COLO829 (cell line): ENCODE measurements around the gene HHATL.
A peak's percentile ranks its signal among the peaks of the same experiment; 100 is the strongest.

ENCODE experiments used
- DNase-seq: peaks from one replicate; pipeline ENCODE4 v3.0.0; 2012; ENCODE audit warnings: low spot score

The HHATL gene

GRCh38 chr3:42712688-42713372 lies 10.2 kb upstream of the HHATL start:
- DNase-seq = no peak

GRCh38 chr3:42712344-42712648 lies 9.7 kb upstream of the HHATL start:
- DNase-seq = no peak

- DNase-seq = no peak
Observed at GRCh38 chr3:42711491-42712343, 9.1 kb upstream of the HHATL start.

GRCh38 chr3:42710323-42711021 lies 7.9 kb upstream of the HHATL start:
- no peak for DNase-seq

GRCh38 chr3:42709621-42710020 lies 7.0 kb upstream of the HHATL start:
- no peak for DNase-seq

- DNase-seq = no peak
Observed at GRCh38 chr3:42708611-42709151, 6.1 kb upstream of the HHATL start.

- no peak for DNase-seq
Observed at GRCh38 chr3:42707620-42708355, 5.2 kb upstream of the HHATL start.

GRCh38 chr3:42706721-42707619 lies 4.4 kb upstream of the HHATL start:
- no peak for DNase-seq

- DNase-seq = no peak
Observed at GRCh38 chr3:42705962-42706585, 3.5 kb upstream of the HHATL start.

GRCh38 chr3:42705058-42705767 lies 2.6 kb upstream of the HHATL start:
- DNase-seq = no peak

- DNase-seq = no peak
Observed at GRCh38 chr3:42704136-42704841, 1.7 kb upstream of the HHATL start.

GRCh38 chr3:42703695-42704025 lies 1.1 kb upstream of the HHATL start:
- no peak for DNase-seq

- no peak for DNase-seq
Observed at GRCh38 chr3:42702982-42703694, 540 bp upstream of the HHATL start.

GRCh38 chr3:42701371-42702065 lies 1.1 kb downstream of the HHATL start:
- peak; percentile 79 for DNase-seq

GRCh38 chr3:42700366-42701288 lies 2.0 kb downstream of the HHATL start:
- no peak for DNase-seq

GRCh38 chr3:42699511-42699971 lies 3.1 kb downstream of the HHATL start:
- DNase-seq = no peak

- DNase-seq = no peak
Observed at GRCh38 chr3:42698911-42699230, 3.7 kb downstream of the HHATL start.
